ENCODE measurements around the gene LRRN3.

The LRRN3 gene

DNA sequence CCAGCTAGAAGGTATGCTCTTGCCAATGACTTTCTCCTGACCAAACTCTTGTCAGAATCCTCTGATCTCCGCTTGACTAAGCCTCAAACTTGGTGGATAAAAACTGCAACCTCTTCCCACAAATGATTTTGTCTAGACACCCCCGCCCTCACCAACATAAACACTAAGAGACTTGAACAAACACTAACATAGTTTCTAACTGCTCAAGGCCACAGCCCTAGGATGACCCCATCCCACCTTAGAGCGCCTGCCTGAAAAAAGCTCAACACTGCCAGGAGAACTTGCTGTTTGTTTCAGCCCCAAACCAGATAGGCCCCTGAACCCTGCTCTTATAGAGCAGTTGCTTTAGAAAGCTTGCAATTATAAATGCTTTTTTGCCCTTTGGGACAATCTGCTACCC lies 71.8 kb downstream of the LRRN3 start:
- no peak for DNase-seq (ENCODE audit: low spot score)
- no peak for FAIRE-seq

DNA sequence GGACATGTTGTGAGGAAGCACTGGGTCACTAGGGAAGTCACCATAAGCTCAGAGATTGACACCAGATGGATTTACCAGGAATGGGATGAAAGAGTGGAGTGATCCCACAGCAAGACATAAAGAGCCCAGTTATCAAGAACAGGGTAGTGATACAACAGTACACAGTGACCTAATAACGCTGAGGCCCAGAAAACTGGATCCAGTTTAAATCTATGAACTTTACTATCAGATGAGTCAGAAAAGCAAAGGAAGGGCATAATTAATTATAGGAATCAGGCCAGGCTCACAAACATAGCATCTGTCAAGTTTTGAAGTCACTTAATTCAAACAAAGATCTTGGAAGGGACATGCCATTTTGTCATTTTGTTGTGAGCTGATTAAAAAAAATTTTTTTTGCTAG lies 73.5 kb downstream of the LRRN3 start:
- no peak for FAIRE-seq
- no peak for DNase-seq (ENCODE audit: low spot score)

DNA sequence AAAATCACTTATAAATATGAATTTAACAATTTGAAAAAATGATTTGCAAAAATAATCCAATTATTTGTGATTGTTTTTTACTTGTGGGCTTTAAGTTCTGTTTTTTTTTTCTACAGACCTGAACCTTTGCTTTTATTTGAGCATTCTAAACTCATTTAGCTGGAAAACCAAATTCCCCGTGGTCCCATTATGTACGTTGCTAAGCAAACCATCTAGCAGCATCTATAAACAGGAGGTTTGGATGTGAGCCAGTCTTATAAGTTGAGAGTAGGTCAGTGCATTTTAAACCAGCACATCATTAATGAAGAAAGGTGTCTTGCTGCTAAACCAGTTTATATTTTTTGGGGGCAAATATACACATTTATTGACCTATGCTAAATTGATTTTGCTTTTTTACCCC lies 77.3 kb downstream of the LRRN3 start:
- DNase-seq (ENCODE audit: low spot score), result no peak

GRCh38 chr7:111172564-111173257 lies 81.8 kb downstream of the LRRN3 start:
- FAIRE-seq (no peak), DNase-seq (ENCODE audit: low spot score) (no peak)

More for the DNA sequence above, 77.3 kb downstream of the LRRN3 start:
- FAIRE-seq, result no peak

DNA sequence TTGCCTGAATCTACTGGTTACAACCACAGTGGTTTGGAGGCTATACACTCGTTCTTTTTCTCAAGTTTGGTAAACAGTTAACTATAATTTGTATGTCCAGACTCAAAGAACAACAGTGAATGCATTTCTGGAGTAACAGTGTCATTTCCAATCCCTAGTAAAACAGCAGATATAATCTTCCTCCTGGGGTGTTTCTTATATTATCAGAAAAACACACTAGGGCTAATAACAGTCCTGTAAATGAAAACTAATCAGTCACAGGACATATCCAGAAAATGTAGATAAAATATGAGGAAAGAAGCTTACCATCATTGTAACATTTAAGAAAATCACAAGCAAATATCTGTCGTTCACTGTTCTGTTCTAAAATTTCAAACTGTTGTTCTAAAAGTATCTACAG lies 82.6 kb downstream of the LRRN3 start:
- FAIRE-seq (no peak), DNase-seq (ENCODE audit: low spot score) (no peak)

- FAIRE-seq, result no peak
- no peak for DNase-seq (ENCODE audit: low spot score)
These were observed 83.1 kb downstream of the LRRN3 start for GRCh38 chr7:111173990-111174389.

GRCh38 chr7:111174510-111174909 lies 83.6 kb downstream of the LRRN3 start:
- FAIRE-seq, result no peak

More at GRCh38 chr7:111174510-111174909, 83.6 kb downstream of the LRRN3 start:
- no peak for DNase-seq (ENCODE audit: low spot score)
